RWPE1 (cell line): ENCODE results near the gene C16orf92.

ENCODE experiments used
- CTCF ChIA-PET: fragments of 350-600 bp; sonication (Branson Sonifier 250); formaldehyde crosslinking; extraction: SDS; loops from one replicate; lab custom pipeline; 2021; lab: Yijun Ruan, JAX
- POLR2A ChIA-PET: fragments of 400-600 bp; formaldehyde crosslinking; extraction: SDS; loops from one replicate; lab custom pipeline; 2020; ENCODE audit warnings: antibody characterized with exemption; ENCODE audit not compliant: low non-redundant PET; lab: Yijun Ruan, JAX
- DNase-seq: peaks from one replicate; pipeline ENCODE4 v3.0.0; 2012; ENCODE audit warnings: low spot score
- H3K27ac ChIP-seq: fragments of 450-650 bp; 2 replicates; pipeline ENCODE4 v1.5.1; 2017
- CTCF ChIP-seq: fragments of 450-650 bp; conservative IDR thresholded peaks from 2 replicates; pipeline ENCODE4 v1.5.1; 2017; ENCODE audit warnings: low read depth, mild to moderate bottlenecking

The C16orf92 gene

GRCh38 chr16:30067584-30067916 is 44.6 kb downstream of the C16orf92 start:
- no peak for TF ChIP-seq CTCF
- peak overlapping the region; percentile 99 for H3K27ac ChIP-seq
- DNase-seq = no peak
- POLR2A ChIA-PET = interaction anchor here (2.0 kb wide), 1 partner anchor 14 kb away, joined by 8 read pairs; a partner anchor contains a TSS
- CTCF ChIA-PET = interaction anchor here (0.7 kb wide), 1 partner anchor 13 kb away, joined by 3 read pairs; no protein-coding TSS in a partner anchor

GRCh38 chr16:30068333-30068732 is 45.3 kb downstream of the C16orf92 start:
- CTCF ChIA-PET = interaction anchor here (0.6 to 0.7 kb wide), 4 partner anchors 13 to 44 kb away, joined by 3 read pairs; no protein-coding TSS in a partner anchor
- POLR2A ChIA-PET = interaction anchor here (2.0 kb wide), 1 partner anchor 15 kb away, joined by 8 read pairs; a partner anchor contains a TSS
- no peak for TF ChIP-seq CTCF
- DNase-seq = no peak
- H3K27ac ChIP-seq = peak overlapping the region; percentile 99

- ChIA-PET POLR2A (no interaction called here), CTCF (interaction anchor here (0.6 kb wide), 3 partner anchors 37 to 46 kb away, joined by 3 to 4 read pairs (median 3); no protein-coding TSS in a partner anchor)
- DNase-seq = no peak
- peak overlapping the region; percentile 99 for H3K27ac ChIP-seq
- TF ChIP-seq CTCF = peak; percentile 51
Measured at GRCh38 chr16:30068750-30069610, 46.0 kb downstream of the C16orf92 start.

GRCh38 chr16:30069611-30070462 is 46.8 kb downstream of the C16orf92 start:
- TF ChIP-seq CTCF = no peak
- H3K27ac ChIP-seq = peak overlapping the region; percentile 99
- DNase-seq = no peak
- ChIA-PET CTCF (interaction anchor here (1.2 kb wide), 1 partner anchor 27 kb away, joined by 6 read pairs; no protein-coding TSS in a partner anchor), POLR2A (no interaction called here)

GRCh38 chr16:30070490-30070889 is 47.5 kb downstream of the C16orf92 start:
- POLR2A ChIA-PET = interaction anchor here (0.6 kb wide), 1 partner anchor 262 kb away, joined by 3 read pairs; no protein-coding TSS in a partner anchor
- H3K27ac ChIP-seq = peak overlapping the region; percentile 99
- TF ChIP-seq CTCF = no peak
- DNase-seq = no peak
- CTCF ChIA-PET = interaction anchor here (0.7 to 1.2 kb wide), 2 partner anchors 13 to 28 kb away, joined by 6 read pairs; no protein-coding TSS in a partner anchor
